ENCODE results near the gene PLA2G4F.

The PLA2G4F gene

GRCh38 chr15:42121021-42121420 is 35.4 kb downstream of the PLA2G4F start:
- TF ChIP-seq ZNF26 (tag by site-specific recombination; IDR thresholded peaks at IDR 0.05) (no peak), ZNF544 (tag by site-specific recombination; IDR thresholded peaks at IDR 0.05) (no peak), ZNF76 (tag by site-specific recombination; IDR thresholded peaks at IDR 0.05; ENCODE audit: borderline replicate concordance, low read depth) (no peak), ZFHX2 (tag by site-specific recombination; conservative IDR thresholded peaks at IDR 0.05) (no peak), BCL11A (tag by site-specific recombination; IDR thresholded peaks at IDR 0.05; ENCODE audit: low read depth) (no peak), ZNF610 (tag by site-specific recombination; IDR thresholded peaks at IDR 0.05; ENCODE audit: borderline replicate concordance) (no peak), ZNF132 (tag by site-specific recombination; IDR thresholded peaks at IDR 0.05; ENCODE audit: borderline replicate concordance) (no peak), ZNF510 (tag by site-specific recombination; IDR thresholded peaks at IDR 0.05; ENCODE audit: insufficient replicate concordance) (no peak), ZNF677 (tag by site-specific recombination; IDR thresholded peaks at IDR 0.05) (no peak), ZNF10 (tag by site-specific recombination; IDR thresholded peaks at IDR 0.05) (no peak), KLF1 (tag by site-specific recombination; IDR thresholded peaks at IDR 0.05) (no peak), ZXDB (tag by site-specific recombination; IDR thresholded peaks at IDR 0.05) (no peak)
- TF ChIP-seq, protein P1, sequence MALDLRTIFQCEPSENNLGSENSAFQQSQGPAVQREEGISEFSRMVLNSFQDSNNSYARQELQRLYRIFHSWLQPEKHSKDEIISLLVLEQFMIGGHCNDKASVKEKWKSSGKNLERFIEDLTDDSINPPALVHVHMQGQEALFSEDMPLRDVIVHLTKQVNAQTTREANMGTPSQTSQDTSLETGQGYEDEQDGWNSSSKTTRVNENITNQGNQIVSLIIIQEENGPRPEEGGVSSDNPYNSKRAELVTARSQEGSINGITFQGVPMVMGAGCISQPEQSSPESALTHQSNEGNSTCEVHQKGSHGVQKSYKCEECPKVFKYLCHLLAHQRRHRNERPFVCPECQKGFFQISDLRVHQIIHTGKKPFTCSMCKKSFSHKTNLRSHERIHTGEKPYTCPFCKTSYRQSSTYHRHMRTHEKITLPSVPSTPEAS (tag by site-specific recombination; IDR thresholded peaks at IDR 0.05), result no peak
- TF ChIP-seq, protein P2, sequence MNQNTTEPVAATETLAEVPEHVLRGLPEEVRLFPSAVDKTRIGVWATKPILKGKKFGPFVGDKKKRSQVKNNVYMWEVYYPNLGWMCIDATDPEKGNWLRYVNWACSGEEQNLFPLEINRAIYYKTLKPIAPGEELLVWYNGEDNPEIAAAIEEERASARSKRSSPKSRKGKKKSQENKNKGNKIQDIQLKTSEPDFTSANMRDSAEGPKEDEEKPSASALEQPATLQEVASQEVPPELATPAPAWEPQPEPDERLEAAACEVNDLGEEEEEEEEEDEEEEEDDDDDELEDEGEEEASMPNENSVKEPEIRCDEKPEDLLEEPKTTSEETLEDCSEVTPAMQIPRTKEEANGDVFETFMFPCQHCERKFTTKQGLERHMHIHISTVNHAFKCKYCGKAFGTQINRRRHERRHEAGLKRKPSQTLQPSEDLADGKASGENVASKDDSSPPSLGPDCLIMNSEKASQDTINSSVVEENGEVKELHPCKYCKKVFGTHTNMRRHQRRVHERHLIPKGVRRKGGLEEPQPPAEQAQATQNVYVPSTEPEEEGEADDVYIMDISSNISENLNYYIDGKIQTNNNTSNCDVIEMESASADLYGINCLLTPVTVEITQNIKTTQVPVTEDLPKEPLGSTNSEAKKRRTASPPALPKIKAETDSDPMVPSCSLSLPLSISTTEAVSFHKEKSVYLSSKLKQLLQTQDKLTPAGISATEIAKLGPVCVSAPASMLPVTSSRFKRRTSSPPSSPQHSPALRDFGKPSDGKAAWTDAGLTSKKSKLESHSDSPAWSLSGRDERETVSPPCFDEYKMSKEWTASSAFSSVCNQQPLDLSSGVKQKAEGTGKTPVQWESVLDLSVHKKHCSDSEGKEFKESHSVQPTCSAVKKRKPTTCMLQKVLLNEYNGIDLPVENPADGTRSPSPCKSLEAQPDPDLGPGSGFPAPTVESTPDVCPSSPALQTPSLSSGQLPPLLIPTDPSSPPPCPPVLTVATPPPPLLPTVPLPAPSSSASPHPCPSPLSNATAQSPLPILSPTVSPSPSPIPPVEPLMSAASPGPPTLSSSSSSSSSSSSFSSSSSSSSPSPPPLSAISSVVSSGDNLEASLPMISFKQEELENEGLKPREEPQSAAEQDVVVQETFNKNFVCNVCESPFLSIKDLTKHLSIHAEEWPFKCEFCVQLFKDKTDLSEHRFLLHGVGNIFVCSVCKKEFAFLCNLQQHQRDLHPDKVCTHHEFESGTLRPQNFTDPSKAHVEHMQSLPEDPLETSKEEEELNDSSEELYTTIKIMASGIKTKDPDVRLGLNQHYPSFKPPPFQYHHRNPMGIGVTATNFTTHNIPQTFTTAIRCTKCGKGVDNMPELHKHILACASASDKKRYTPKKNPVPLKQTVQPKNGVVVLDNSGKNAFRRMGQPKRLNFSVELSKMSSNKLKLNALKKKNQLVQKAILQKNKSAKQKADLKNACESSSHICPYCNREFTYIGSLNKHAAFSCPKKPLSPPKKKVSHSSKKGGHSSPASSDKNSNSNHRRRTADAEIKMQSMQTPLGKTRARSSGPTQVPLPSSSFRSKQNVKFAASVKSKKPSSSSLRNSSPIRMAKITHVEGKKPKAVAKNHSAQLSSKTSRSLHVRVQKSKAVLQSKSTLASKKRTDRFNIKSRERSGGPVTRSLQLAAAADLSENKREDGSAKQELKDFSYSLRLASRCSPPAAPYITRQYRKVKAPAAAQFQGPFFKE (tag by site-specific recombination; IDR thresholded peaks at IDR 0.05; ENCODE audit: borderline replicate concordance), result no peak
- CTCF ChIA-PET, result interaction anchor here (0.5 to 1.0 kb wide), 3 partner anchors 12 to 40 kb away, joined by 3 to 5 read pairs (median 3); no protein-coding TSS in a partner anchor
- H3K4me1 ChIP-seq (ENCODE audit: control insufficient read depth, insufficient read depth, low read length), result no peaks in the 10 kb centered on the region
- H3K36me3 ChIP-seq (ENCODE audit: control insufficient read depth in 2 of 2, insufficient read depth in 1 of 2, low read length in 2 of 2), result no peaks in the 10 kb centered on the region
- POLR2A ChIA-PET, result no interaction called here
- H3K9me3 ChIP-seq (ENCODE audit: control insufficient read depth, insufficient read depth, low read depth, low read length), result no peaks in the 10 kb centered on the region
- H3K27ac ChIP-seq (ENCODE audit: extremely low read depth, low read depth, low read length), result no peak overlapping the region
- no peak overlapping the region for H3K4me3 ChIP-seq (ENCODE audit: low read depth, low read length)

GRCh38 chr15:42120285-42120684 is 36.2 kb downstream of the PLA2G4F start:
- ChIA-PET CTCF (interaction anchor here (0.7 to 1.0 kb wide), 3 partner anchors 17 to 46 kb away, joined by 3 read pairs; no protein-coding TSS in a partner anchor), POLR2A (no interaction called here)
- no peak overlapping the region for H3K4me3 ChIP-seq (ENCODE audit: low read depth, low read length)
- no peaks in the 10 kb centered on the region for H3K4me1 ChIP-seq (ENCODE audit: control insufficient read depth, insufficient read depth, low read length)
- TF ChIP-seq ZNF529 (tag by site-specific recombination; IDR thresholded peaks at IDR 0.05; ENCODE audit: insufficient replicate concordance), result no peak
- peak; percentile 91 for TF ChIP-seq EGR2 (tag by site-specific recombination; IDR thresholded peaks at IDR 0.05; ENCODE audit: low read depth)
- no peak for TF ChIP-seq ZNF214 (tag by site-specific recombination; IDR thresholded peaks at IDR 0.05; ENCODE audit: borderline replicate concordance)
- TF ChIP-seq ZFHX2 (tag by site-specific recombination; conservative IDR thresholded peaks at IDR 0.05), result peak; percentile 79
- no peaks in the 10 kb centered on the region for H3K36me3 ChIP-seq (ENCODE audit: control insufficient read depth in 2 of 2, insufficient read depth in 1 of 2, low read length in 2 of 2)
- H3K27ac ChIP-seq (ENCODE audit: extremely low read depth, low read depth, low read length), result no peak overlapping the region
- no peaks in the 10 kb centered on the region for H3K9me3 ChIP-seq (ENCODE audit: control insufficient read depth, insufficient read depth, low read depth, low read length)

Measured in HEK293 (cell line).